ENCODE data around the gene THSD4.

The THSD4 gene

GRCh38 chr15:71111950-71112349 lies 3.3 kb upstream of the THSD4 start:
- no peak for TF ChIP-seq CTCF (IDR thresholded peaks at IDR 0.05; ENCODE audit: low read depth, low read length, missing control alignments)
- no peak for DNase-seq (ENCODE audit: extremely low read depth, low read depth)
- H3K4me3 ChIP-seq (replicated peaks; ENCODE audit: low read depth, low read length), result no peak overlapping the region

DNA sequence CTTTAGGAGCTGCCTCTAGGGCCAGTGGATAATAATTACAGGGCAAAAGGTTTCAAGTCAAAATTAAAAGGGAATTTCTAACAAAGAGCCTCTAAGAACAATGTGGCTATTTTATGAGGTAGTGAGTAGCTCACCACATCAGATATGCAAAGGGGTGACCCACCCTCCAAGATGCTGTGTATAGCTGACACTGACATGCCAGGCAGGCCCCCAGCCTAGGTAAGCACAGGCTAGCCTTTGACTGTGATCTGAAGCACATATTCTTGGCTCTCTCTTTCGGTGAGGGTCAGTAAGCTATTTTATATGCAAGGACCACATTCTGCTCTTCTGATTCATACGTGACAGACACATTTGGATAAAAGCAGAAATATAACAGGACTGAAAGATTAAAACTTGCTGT lies 2.8 kb upstream of the THSD4 start:
- no peak for TF ChIP-seq CTCF (IDR thresholded peaks at IDR 0.05; ENCODE audit: low read depth, low read length, missing control alignments)

DNA sequence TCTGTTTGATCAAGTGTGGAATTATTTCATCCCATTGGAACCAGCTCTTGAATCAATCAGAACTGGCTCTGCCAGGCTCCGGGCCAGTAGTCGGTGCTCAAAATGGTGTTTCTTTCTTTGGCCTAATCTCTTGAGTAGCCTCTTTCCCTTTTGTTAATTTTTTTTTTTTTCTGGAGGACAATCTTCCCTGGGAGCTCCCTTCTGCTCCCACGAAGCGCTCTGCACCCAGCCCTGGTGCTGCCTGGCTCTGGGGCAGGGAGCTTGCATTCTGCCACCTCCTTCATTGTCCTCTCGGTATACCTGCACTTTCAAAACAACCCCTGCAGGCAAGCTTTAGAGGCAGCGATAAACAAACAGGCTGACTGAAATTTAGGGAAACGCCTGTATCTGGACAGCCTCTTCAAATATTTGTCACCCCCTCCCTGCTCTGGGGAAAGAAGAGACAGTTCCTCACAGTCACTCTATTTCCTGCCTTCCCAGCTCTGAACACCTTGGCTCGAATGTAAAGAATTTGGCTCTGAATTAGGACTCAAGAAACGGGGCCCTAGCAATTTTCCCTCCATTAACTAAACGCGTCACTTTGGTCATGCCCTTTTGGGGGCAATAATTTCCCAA lies 1.1 kb upstream of the THSD4 start:
- no peak for TF ChIP-seq CTCF (IDR thresholded peaks at IDR 0.05; ENCODE audit: low read depth, low read length, missing control alignments)
- no peak overlapping the region for H3K4me3 ChIP-seq (replicated peaks; ENCODE audit: low read depth, low read length)
- DNase-seq (ENCODE audit: extremely low read depth, low read depth), result no peak

More for the DNA sequence above, 2.8 kb upstream of the THSD4 start:
- no peak for DNase-seq (ENCODE audit: extremely low read depth, low read depth)
- no peak overlapping the region for H3K4me3 ChIP-seq (replicated peaks; ENCODE audit: low read depth, low read length)

DNA sequence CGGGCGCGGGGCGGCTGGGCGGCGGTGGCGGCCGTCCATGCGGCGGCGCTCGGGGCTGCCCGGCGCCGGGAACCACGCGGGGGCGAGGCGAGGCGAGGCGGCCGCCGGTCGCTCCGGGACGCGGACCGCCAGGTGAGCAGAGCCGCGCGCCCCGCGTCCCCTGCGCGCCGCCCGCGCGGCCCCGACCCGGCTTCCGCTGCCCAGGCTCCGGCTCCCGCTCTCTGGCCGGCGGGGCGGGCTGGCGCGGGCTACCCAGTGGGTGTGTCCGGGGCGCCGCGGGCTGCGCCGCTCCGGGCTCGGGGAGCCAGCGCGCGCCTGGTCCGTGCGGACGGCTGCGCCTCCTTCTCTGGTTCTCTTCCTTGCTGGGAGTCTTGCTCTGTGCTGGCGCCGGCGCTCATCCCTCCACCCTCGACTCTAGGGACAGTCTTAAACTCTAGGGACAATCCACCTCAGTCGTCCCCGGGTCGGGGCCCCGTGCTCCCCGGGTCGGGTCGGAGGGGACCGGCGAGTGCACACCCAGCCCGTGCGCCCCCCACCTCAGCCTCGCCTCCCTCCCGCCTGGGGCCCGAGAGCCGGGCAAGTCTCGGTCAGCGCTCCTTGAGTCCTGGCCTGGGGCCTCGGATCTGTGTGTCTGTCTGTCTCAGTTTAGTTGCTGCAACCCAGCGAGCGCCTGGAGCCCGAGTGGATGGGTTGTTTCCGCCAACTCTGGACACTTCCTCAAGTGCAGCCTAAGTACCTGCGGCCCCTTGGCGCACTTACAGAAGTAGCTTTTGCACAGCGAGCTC lies 488 bp downstream of the THSD4 start:
- no peak for TF ChIP-seq CTCF (IDR thresholded peaks at IDR 0.05; ENCODE audit: low read depth, low read length, missing control alignments)
- H3K4me3 ChIP-seq (replicated peaks; ENCODE audit: low read depth, low read length), result peak overlapping the region; percentile 83
- DNase-seq (ENCODE audit: extremely low read depth, low read depth), result no peak

GRCh38 chr15:71116366-71116765 lies 1.1 kb downstream of the THSD4 start:
- no peak for DNase-seq (ENCODE audit: extremely low read depth, low read depth)
- TF ChIP-seq CTCF (IDR thresholded peaks at IDR 0.05; ENCODE audit: low read depth, low read length, missing control alignments), result no peak
- H3K4me3 ChIP-seq (replicated peaks; ENCODE audit: low read depth, low read length), result peak overlapping the region; percentile 83

- DNase-seq (ENCODE audit: extremely low read depth, low read depth), result no peak
- TF ChIP-seq CTCF (IDR thresholded peaks at IDR 0.05; ENCODE audit: low read depth, low read length, missing control alignments), result no peak
These were observed 1.7 kb downstream of the THSD4 start for GRCh38 chr15:71116942-71117341.

More at GRCh38 chr15:71116942-71117341, 1.7 kb downstream of the THSD4 start:
- H3K4me3 ChIP-seq (replicated peaks; ENCODE audit: low read depth, low read length), result peak overlapping the region; percentile 83
